Ishikawa (cell line): ENCODE data around the gene SYNDIG1.

Source experiments
- CEBPB ChIP-seq: IDR thresholded peaks from 2 replicates; pipeline ENCODE4 v1.6.1; 2012
- CREB1 ChIP-seq: IDR thresholded peaks from 2 replicates; pipeline ENCODE4 v1.6.1; 2012; ENCODE audit warnings: low read depth
- EGR1 ChIP-seq: IDR thresholded peaks from 2 replicates; pipeline ENCODE4 v1.6.1; 2012
- EP300 ChIP-seq: IDR thresholded peaks from 2 replicates; pipeline ENCODE4 v1.6.1; 2012; ENCODE audit warnings: borderline replicate concordance
- FOXM1 ChIP-seq: IDR thresholded peaks from 2 replicates; pipeline ENCODE4 v1.6.1; 2012; ENCODE audit warnings: low read depth, borderline replicate concordance
- NFIC ChIP-seq: IDR thresholded peaks from 2 replicates; pipeline ENCODE4 v1.6.1; 2012
- RAD21 ChIP-seq: IDR thresholded peaks from 2 replicates; pipeline ENCODE4 v1.6.1; 2012; ENCODE audit warnings: low read depth
- TAF1 ChIP-seq: IDR thresholded peaks from 2 replicates; pipeline ENCODE4 v1.6.1; 2012; ENCODE audit warnings: low read depth, mild to moderate bottlenecking
- TCF12 ChIP-seq: IDR thresholded peaks from 2 replicates; pipeline ENCODE4 v1.6.1; 2012; ENCODE audit warnings: low read depth
- TEAD4 ChIP-seq: IDR thresholded peaks from 2 replicates; pipeline ENCODE4 v1.6.1; 2012
- YY1 ChIP-seq: IDR thresholded peaks from 2 replicates; pipeline ENCODE4 v1.6.1; 2012; ENCODE audit warnings: low read depth
- ZBTB7A ChIP-seq: IDR thresholded peaks from 2 replicates; pipeline ENCODE4 v1.6.1; 2012; ENCODE audit warnings: low read depth
- TF ChIP-seq, protein P1 (sequence below): IDR thresholded peaks from 2 replicates; pipeline ENCODE4 v1.6.1; 2012; ENCODE audit warnings: low read depth, mild to moderate bottlenecking
- TF ChIP-seq, protein P2 (sequence below): IDR thresholded peaks from 2 replicates; pipeline ENCODE4 v1.6.1; 2012
- TF ChIP-seq, protein P3 (sequence below): IDR thresholded peaks from 2 replicates; pipeline ENCODE4 v1.6.1; 2012

Gene SYNDIG1

DNA sequence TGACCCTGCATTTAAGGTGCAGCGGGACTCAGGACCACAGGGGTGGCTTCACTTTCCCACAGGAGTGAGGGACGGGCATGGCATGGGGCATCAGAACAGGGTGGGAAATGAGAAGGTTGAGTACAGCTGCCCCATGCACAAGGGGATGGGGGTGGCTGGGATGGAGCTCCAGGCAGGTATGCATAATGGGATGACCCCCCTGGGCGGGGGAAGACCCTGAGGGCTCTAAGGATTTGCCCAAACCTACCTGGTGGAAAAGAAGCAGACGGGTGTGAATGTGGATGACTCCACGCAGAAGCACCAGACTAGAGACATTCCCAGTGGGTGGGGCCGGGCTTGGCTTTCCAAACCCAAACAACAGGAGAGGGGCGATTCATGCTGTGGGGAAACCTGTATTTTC, 200.3 kb downstream of the SYNDIG1 start:
- TF ChIP-seq, protein P1, sequence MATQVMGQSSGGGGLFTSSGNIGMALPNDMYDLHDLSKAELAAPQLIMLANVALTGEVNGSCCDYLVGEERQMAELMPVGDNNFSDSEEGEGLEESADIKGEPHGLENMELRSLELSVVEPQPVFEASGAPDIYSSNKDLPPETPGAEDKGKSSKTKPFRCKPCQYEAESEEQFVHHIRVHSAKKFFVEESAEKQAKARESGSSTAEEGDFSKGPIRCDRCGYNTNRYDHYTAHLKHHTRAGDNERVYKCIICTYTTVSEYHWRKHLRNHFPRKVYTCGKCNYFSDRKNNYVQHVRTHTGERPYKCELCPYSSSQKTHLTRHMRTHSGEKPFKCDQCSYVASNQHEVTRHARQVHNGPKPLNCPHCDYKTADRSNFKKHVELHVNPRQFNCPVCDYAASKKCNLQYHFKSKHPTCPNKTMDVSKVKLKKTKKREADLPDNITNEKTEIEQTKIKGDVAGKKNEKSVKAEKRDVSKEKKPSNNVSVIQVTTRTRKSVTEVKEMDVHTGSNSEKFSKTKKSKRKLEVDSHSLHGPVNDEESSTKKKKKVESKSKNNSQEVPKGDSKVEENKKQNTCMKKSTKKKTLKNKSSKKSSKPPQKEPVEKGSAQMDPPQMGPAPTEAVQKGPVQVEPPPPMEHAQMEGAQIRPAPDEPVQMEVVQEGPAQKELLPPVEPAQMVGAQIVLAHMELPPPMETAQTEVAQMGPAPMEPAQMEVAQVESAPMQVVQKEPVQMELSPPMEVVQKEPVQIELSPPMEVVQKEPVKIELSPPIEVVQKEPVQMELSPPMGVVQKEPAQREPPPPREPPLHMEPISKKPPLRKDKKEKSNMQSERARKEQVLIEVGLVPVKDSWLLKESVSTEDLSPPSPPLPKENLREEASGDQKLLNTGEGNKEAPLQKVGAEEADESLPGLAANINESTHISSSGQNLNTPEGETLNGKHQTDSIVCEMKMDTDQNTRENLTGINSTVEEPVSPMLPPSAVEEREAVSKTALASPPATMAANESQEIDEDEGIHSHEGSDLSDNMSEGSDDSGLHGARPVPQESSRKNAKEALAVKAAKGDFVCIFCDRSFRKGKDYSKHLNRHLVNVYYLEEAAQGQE = no peak
- TF ChIP-seq, protein P2, sequence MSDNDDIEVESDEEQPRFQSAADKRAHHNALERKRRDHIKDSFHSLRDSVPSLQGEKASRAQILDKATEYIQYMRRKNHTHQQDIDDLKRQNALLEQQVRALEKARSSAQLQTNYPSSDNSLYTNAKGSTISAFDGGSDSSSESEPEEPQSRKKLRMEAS = no peak
- no peak for TF ChIP-seq CEBPB

DNA sequence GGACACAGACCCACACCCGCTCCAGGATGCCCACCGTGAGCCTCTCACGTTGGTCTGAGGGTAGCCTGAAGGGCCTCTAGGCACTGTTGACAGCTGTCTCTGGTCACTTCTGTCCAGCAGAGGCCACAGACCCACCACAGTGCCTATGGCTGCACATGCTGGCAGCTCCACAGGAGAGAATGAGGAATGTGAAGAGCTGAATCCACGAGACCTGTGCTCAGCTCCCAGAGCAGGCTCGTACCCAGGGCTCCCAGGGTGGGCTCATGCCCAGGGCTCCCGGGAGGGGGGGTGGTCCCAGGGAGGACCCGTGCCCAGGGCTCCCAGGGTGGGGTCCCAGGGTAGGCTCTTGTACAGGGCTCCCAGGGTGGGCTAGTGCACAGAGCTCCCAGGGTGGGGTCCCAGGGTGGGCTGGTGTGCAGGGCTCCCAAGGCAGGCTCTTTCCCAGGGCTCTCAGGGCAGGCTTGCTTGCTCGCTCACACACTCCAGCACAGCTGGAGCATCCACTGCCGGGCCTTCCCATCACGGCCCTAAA, 201.0 kb downstream of the SYNDIG1 start:
- TF ChIP-seq, protein P3, sequence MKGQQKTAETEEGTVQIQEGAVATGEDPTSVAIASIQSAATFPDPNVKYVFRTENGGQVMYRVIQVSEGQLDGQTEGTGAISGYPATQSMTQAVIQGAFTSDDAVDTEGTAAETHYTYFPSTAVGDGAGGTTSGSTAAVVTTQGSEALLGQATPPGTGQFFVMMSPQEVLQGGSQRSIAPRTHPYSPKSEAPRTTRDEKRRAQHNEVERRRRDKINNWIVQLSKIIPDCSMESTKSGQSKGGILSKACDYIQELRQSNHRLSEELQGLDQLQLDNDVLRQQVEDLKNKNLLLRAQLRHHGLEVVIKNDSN = no peak
- TF ChIP-seq CREB1 (no peak), TEAD4 (no peak), ZBTB7A (no peak), NFIC (no peak), TCF12 (no peak)
- TF ChIP-seq, protein P1 = no peak

DNA sequence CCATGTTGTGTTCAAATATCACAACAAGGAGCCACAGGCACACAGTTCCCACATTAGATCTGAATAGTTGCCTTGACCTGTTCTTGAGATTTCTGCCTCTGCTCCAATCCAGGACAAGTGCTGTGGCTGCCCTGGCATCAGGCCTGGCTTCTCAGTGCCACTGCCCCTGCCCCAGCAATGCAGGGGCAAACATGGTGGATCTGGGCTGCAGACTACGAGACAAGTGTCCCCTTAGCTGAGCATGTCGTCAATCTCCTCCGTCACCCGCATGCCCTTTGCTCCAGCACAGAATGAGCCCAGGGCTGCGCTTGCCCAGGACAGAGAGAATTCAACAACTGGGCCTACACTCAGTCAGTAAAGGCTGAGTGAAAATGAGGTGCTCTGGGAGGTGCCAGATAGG, 201.6 kb downstream of the SYNDIG1 start:
- TF ChIP-seq NFIC (no peak), EGR1 (no peak), CEBPB (no peak), ZBTB7A (no peak), CREB1 (no peak), TAF1 (no peak), RAD21 (no peak), TEAD4 (no peak), TCF12 (no peak), YY1 (no peak), EP300 (no peak), FOXM1 (no peak)
- TF ChIP-seq, protein P3 = no peak
- TF ChIP-seq, protein P1 = no peak
- TF ChIP-seq, protein P2 = no peak

DNA sequence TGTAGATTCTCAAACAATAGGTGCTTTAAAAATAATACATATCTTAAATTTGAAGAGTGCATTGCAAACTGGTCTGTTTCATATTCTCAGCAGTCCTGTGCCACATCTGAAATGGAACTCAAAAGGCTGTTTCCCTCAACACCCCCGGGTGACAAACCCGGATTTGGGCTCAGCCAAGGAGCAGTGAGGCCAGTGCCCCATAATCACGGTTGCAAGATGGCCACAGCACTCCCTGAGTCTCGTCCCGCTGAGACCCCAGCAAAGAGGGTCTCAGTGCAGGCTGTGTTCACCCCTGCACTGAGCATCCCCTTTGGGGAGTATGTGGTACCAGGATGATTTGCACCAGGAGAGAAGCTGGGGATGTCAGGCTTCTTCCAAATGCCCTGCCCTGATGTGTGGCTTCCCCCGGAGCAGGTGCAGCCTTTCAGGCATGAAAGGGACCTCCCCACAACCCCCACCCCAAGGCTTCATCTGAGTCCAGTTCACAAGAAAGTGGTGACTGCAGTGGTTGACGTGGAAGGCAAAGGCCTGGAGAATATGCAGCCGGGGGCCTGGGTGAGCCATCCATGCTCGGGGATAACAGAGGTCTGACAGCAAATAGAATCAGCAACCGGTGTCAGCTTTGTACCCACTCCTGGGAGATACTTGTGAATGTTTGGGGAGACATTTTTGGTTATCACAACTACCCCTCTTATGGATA, 202.9 kb downstream of the SYNDIG1 start:
- no peak for TF ChIP-seq CEBPB

DNA sequence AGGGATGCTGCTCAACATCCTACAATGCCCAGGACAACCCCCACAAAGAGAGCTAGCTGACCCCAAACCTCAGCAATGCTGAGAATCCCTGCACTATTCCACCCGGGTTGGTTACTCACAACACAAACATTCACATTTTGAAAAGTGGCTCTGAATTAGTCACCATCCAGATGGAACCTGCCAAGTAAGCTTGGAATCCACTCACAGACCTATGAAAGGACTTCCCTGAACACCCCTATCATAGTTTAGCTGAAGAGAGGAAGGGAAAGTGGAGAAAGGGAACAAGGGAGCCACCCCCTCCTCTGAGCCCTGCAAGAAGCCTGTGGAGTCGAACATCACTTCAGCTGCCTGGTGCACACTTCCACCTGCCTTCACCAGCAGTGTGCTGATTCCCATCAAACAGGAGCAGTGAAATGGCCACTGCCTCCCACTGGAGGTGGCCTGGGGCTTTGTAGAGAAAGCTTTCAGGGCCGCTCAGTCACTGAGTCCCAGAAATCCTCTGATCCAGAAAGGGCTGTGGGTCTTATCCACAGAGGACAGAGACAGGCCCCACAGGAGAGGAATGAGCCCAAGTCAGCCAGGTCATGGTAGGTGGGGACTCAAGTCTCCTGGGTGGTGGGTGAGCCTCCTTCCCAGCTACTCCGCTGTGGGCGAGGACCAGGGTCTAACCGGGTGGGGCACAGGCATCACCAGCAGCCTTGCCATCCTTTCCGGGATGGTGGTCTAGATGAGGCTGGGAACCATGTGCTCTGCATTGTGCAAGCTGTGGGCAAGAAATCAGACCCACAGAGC, 203.7 kb downstream of the SYNDIG1 start:
- TF ChIP-seq TEAD4 = peak; percentile 61; the same call in 1 of the 2 replicates
- TF ChIP-seq RAD21 = no peak
- TF ChIP-seq NFIC = no peak
